PFSK-1 (cell line): ENCODE results near the gene VRK1.

Source experiments
- FOXP2 ChIP-seq: optimal IDR thresholded peaks from 2 replicates; pipeline ENCODE3; 2011; ENCODE audit warnings: borderline replicate concordance, control low read depth, inconsistent platforms; ENCODE audit not compliant: insufficient read depth; ENCODE audit errors: extremely low read length, extremely low read depth
- REST ChIP-seq, 2 experiments: IDR thresholded peaks; 2 replicates each; pipeline versions ENCODE4 v1.6.1 to v1.8.0; 2011 to 2012; ENCODE audit warnings: low read depth in 2 of 2, low read length in 2 of 2, control low read depth in 1 of 2, inconsistent platforms in 1 of 2, mild to moderate bottlenecking in 1 of 2, moderate library complexity in 1 of 2; ENCODE audit not compliant: insufficient read depth in 1 of 2
- SIN3A ChIP-seq: IDR thresholded peaks from 2 replicates; pipeline ENCODE4 v1.6.1; 2012; ENCODE audit warnings: mild to moderate bottlenecking, low read length, moderate library complexity, borderline replicate concordance; ENCODE audit not compliant: insufficient read depth
- TAF1 ChIP-seq: IDR thresholded peaks from 2 replicates; pipeline ENCODE4 v1.6.1; 2012; ENCODE audit warnings: low read length, control low read depth, borderline replicate concordance; ENCODE audit not compliant: insufficient read depth

VRK1 gene

DNA sequence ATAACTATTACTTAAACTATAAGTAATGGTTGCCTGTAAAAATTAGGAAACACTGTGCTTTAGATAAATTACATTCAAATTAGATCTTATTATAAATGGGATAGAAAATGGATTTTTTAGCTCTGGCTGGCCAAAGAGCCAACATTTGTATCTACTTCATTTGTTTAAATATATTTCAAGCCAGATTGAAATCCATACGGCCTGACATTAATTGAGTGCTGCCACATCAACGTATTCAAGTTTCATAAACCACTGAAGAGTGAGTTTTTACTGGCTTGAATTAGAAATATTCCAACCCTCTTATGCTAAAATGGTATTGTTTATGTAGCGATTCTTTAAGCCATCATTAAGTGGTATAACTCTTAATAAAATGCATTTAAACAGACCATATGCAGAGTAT lies 133.3 kb downstream of the VRK1 start:
- TF ChIP-seq TAF1 (no peak), FOXP2 (no peak), SIN3A (no peak), REST (IDR thresholded peaks at IDR 0.05; ENCODE audit: insufficient read depth in 1 of 2, low read depth in 2 of 2, low read length in 2 of 2) (no peak)
